BLaER1 (cell line): ENCODE results near the gene CRACDL.

Experiments used
- H3K27ac ChIP-seq: shearing (Covaris generic); formaldehyde crosslinking; 2 replicates; pipeline ENCODE4 v1.8.1; 2022
- H3K27me3 ChIP-seq: shearing (Covaris generic); formaldehyde crosslinking; 2 replicates; pipeline ENCODE4 v1.8.1; 2022
- H3K36me3 ChIP-seq: shearing (Covaris generic); formaldehyde crosslinking; 2 replicates; pipeline ENCODE4 v1.8.1; 2022
- H3K4me1 ChIP-seq: shearing (Covaris generic); formaldehyde crosslinking; 2 replicates; pipeline ENCODE4 v1.8.1; 2022
- H3K4me2 ChIP-seq: shearing (Covaris generic); formaldehyde crosslinking; 2 replicates; pipeline ENCODE4 v1.8.1; 2022
- H3K4me3 ChIP-seq: shearing (Covaris generic); formaldehyde crosslinking; 2 replicates; pipeline ENCODE4 v1.8.1; 2022
- H3K9ac ChIP-seq: shearing (Covaris generic); formaldehyde crosslinking; 2 replicates; pipeline ENCODE4 v1.8.1; 2022
- H3K9me3 ChIP-seq: shearing (Covaris generic); formaldehyde crosslinking; 2 replicates; pipeline ENCODE4 v1.8.1; 2022
- H4K20me1 ChIP-seq: shearing (Covaris generic); formaldehyde crosslinking; 2 replicates; pipeline ENCODE4 v1.8.1; 2022
- Cebpa-rat ChIP-seq: shearing (Covaris generic); IDR thresholded peaks from 2 replicates; pipeline ENCODE4 v1.8.1; 2022

CRACDL gene

GRCh38 chr2:98899041-98899702 is 36.9 kb downstream of the CRACDL start:
- Histone ChIP-seq H3K27me3 (no peaks in the 10 kb centered on the region), H3K4me2 (no peak overlapping the region), H3K9me3 (no peaks in the 10 kb centered on the region), H3K27ac (no peak overlapping the region), H3K9ac (no peak overlapping the region), H4K20me1 (no peaks in the 10 kb centered on the region), H3K36me3 (no peaks in the 10 kb centered on the region), H3K4me3 (no peak overlapping the region), H3K4me1 (peaks cover 23% of the 10 kb centered on the region)
- no peak for TF ChIP-seq Cebpa-rat

- Histone ChIP-seq H3K4me3 (no peak overlapping the region), H3K36me3 (no peaks in the 10 kb centered on the region), H3K4me1 (peaks cover 23% of the 10 kb centered on the region), H3K9me3 (no peaks in the 10 kb centered on the region), H3K4me2 (no peak overlapping the region), H4K20me1 (no peaks in the 10 kb centered on the region), H3K27me3 (no peaks in the 10 kb centered on the region), H3K27ac (no peak overlapping the region), H3K9ac (no peak overlapping the region)
- no peak for TF ChIP-seq Cebpa-rat
Measured at GRCh38 chr2:98898423-98898841, 37.6 kb downstream of the CRACDL start.

- Histone ChIP-seq H3K4me3 (no peak overlapping the region), H3K27me3 (no peaks in the 10 kb centered on the region), H4K20me1 (no peaks in the 10 kb centered on the region), H3K36me3 (no peaks in the 10 kb centered on the region), H3K4me2 (no peak overlapping the region), H3K4me1 (peaks cover 16% of the 10 kb centered on the region), H3K27ac (no peak overlapping the region), H3K9me3 (no peaks in the 10 kb centered on the region), H3K9ac (no peak overlapping the region)
- no peak for TF ChIP-seq Cebpa-rat
Measured at GRCh38 chr2:98897746-98898145, 38.3 kb downstream of the CRACDL start.

GRCh38 chr2:98896944-98897343 is 39.1 kb downstream of the CRACDL start:
- no peak for TF ChIP-seq Cebpa-rat
- H3K4me2 ChIP-seq, result no peak overlapping the region
- H3K9ac ChIP-seq, result no peak overlapping the region
- H3K27me3 ChIP-seq, result no peaks in the 10 kb centered on the region
- no peak overlapping the region for H3K27ac ChIP-seq
- no peaks in the 10 kb centered on the region for H3K9me3 ChIP-seq
- H3K36me3 ChIP-seq, result no peaks in the 10 kb centered on the region
- H3K4me3 ChIP-seq, result no peak overlapping the region
- H4K20me1 ChIP-seq, result no peaks in the 10 kb centered on the region
- H3K4me1 ChIP-seq, result peaks cover 10% of the 10 kb centered on the region; the same call in 1 of the 2 replicates

- H3K4me3 ChIP-seq, result no peak overlapping the region
- H4K20me1 ChIP-seq, result no peaks in the 10 kb centered on the region
- no peaks in the 10 kb centered on the region for H3K27me3 ChIP-seq
- no peaks in the 10 kb centered on the region for H3K36me3 ChIP-seq
- H3K9ac ChIP-seq, result no peak overlapping the region
- peaks cover 10% of the 10 kb centered on the region; the same call in 1 of the 2 replicates for H3K4me1 ChIP-seq
- TF ChIP-seq Cebpa-rat, result no peak
- no peak overlapping the region for H3K27ac ChIP-seq
- H3K4me2 ChIP-seq, result peak overlapping the region; percentile 17; the same call in 1 of the 2 replicates
- no peaks in the 10 kb centered on the region for H3K9me3 ChIP-seq
Measured at GRCh38 chr2:98896416-98896815, 39.6 kb downstream of the CRACDL start.

- H3K4me2 ChIP-seq, result peak overlapping the region; percentile 17; the same call in 1 of the 2 replicates
Measured at GRCh38 chr2:98895901-98896300, 40.1 kb downstream of the CRACDL start.

GRCh38 chr2:98895221-98895620 is 40.8 kb downstream of the CRACDL start:
- Histone ChIP-seq H3K36me3 (no peaks in the 10 kb centered on the region), H3K9me3 (no peaks in the 10 kb centered on the region; the same call in 1 of the 2 replicates), H3K9ac (no peak overlapping the region), H3K4me1 (peaks cover 10% of the 10 kb centered on the region; the same call in 1 of the 2 replicates), H4K20me1 (no peaks in the 10 kb centered on the region), H3K27me3 (no peaks in the 10 kb centered on the region), H3K4me2 (no peak overlapping the region), H3K27ac (no peak overlapping the region), H3K4me3 (no peak overlapping the region)
- TF ChIP-seq Cebpa-rat, result no peak

More at GRCh38 chr2:98895901-98896300, 40.1 kb downstream of the CRACDL start:
- Histone ChIP-seq H3K4me1 (peaks cover 10% of the 10 kb centered on the region; the same call in 1 of the 2 replicates), H3K9ac (no peak overlapping the region), H3K9me3 (no peaks in the 10 kb centered on the region), H3K27ac (no peak overlapping the region), H3K36me3 (no peaks in the 10 kb centered on the region), H3K27me3 (no peaks in the 10 kb centered on the region), H4K20me1 (no peaks in the 10 kb centered on the region), H3K4me3 (no peak overlapping the region)
- no peak for TF ChIP-seq Cebpa-rat

GRCh38 chr2:98894331-98895000 is 41.6 kb downstream of the CRACDL start:
- H3K4me3 ChIP-seq, result no peak overlapping the region
- no peaks in the 10 kb centered on the region for H3K27me3 ChIP-seq
- H4K20me1 ChIP-seq, result no peaks in the 10 kb centered on the region
- no peaks in the 10 kb centered on the region for H3K36me3 ChIP-seq
- no peak overlapping the region for H3K4me2 ChIP-seq
- H3K9me3 ChIP-seq, result no peaks in the 10 kb centered on the region; the same call in 1 of the 2 replicates
- no peak overlapping the region for H3K9ac ChIP-seq
- no peak for TF ChIP-seq Cebpa-rat
- H3K4me1 ChIP-seq, result peaks cover 10% of the 10 kb centered on the region; the same call in 1 of the 2 replicates
- H3K27ac ChIP-seq, result no peak overlapping the region

GRCh38 chr2:98893911-98894321 is 42.1 kb downstream of the CRACDL start:
- no peak overlapping the region for H3K27ac ChIP-seq
- no peak for TF ChIP-seq Cebpa-rat
- H3K4me1 ChIP-seq, result peaks cover 10% of the 10 kb centered on the region; the same call in 1 of the 2 replicates
- no peaks in the 10 kb centered on the region for H3K36me3 ChIP-seq
- no peaks in the 10 kb centered on the region for H4K20me1 ChIP-seq
- H3K9me3 ChIP-seq, result no peaks in the 10 kb centered on the region; the same call in 1 of the 2 replicates
- no peak overlapping the region for H3K4me3 ChIP-seq
- H3K27me3 ChIP-seq, result no peaks in the 10 kb centered on the region
- no peak overlapping the region for H3K9ac ChIP-seq
- H3K4me2 ChIP-seq, result no peak overlapping the region

GRCh38 chr2:98892871-98893270 is 43.2 kb downstream of the CRACDL start:
- Histone ChIP-seq H3K9me3 (no peaks in the 10 kb centered on the region; the same call in 1 of the 2 replicates), H3K4me2 (no peak overlapping the region), H4K20me1 (no peaks in the 10 kb centered on the region), H3K4me1 (peaks cover 10% of the 10 kb centered on the region; the same call in 1 of the 2 replicates), H3K36me3 (no peaks in the 10 kb centered on the region), H3K27me3 (no peaks in the 10 kb centered on the region), H3K9ac (no peak overlapping the region), H3K4me3 (no peak overlapping the region), H3K27ac (no peak overlapping the region)
- no peak for TF ChIP-seq Cebpa-rat
